ENCODE measurements around the gene TNRC18.

GRCh38 chr7:5324961-5325360 lies 98.7 kb downstream of the TNRC18 start:
- TF ChIP-seq, protein P1, sequence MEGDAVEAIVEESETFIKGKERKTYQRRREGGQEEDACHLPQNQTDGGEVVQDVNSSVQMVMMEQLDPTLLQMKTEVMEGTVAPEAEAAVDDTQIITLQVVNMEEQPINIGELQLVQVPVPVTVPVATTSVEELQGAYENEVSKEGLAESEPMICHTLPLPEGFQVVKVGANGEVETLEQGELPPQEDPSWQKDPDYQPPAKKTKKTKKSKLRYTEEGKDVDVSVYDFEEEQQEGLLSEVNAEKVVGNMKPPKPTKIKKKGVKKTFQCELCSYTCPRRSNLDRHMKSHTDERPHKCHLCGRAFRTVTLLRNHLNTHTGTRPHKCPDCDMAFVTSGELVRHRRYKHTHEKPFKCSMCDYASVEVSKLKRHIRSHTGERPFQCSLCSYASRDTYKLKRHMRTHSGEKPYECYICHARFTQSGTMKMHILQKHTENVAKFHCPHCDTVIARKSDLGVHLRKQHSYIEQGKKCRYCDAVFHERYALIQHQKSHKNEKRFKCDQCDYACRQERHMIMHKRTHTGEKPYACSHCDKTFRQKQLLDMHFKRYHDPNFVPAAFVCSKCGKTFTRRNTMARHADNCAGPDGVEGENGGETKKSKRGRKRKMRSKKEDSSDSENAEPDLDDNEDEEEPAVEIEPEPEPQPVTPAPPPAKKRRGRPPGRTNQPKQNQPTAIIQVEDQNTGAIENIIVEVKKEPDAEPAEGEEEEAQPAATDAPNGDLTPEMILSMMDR (IDR thresholded peaks at IDR 0.05) = no peak
- TF ChIP-seq POLR2A (IDR thresholded peaks at IDR 0.05) = no peak

Data from Peyer's patch (tissue), 4 donors.